GM18507 (cell line): ENCODE data around the gene CDH19.

ENCODE experiments used
- DNase-seq: peaks from one replicate; pipeline ENCODE4 v3.0.0; 2011; ENCODE audit warnings: low read depth; ENCODE audit not compliant: insufficient read length; ENCODE audit errors: extremely low spot score
- FAIRE-seq: peaks from 2 replicates; lab custom pipeline; 2011; peaks lifted over from hg19 to GRCh38; lab: Jason Lieb, UNC

Gene CDH19

DNA sequence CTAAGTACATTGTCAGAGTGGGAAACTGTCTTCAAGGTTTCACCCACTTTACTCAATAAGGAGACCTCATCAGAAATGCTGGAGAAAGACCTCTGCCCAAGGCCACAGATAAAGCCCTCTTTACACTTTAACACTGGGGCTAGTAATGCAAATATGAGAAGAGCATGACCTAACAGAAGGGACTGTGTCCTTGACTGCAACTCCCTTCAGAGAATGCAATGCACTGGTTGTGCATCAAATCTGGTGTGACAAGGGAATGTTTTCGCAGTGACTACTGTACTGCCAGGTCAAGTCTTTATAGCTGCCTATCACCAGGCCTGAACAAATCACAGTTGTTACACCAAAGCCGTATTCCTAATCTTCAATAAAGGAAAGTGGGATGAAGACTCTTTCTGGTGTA, 28.6 kb downstream of the CDH19 start:
- no peak for DNase-seq

DNA sequence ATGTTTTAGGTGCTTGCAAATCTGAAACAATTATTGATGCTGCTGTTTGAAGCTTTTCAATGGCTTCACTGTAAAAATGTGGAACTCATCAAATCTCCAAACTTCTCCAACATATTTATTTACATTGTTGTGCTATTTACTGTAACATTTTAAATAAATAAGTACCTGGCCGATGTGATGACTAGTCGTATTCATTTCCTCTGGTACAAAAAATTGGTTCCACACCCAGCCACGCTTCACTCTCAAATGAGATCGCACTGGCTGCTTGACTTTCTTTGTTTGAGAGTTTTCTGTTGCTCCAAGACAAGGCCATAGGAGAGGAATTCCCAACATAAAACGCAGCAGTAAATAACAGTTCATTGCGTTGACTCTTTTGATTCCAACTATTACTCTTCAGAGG, 32.0 kb downstream of the CDH19 start:
- DNase-seq (no peak), FAIRE-seq (no peak)

More for the DNA sequence above, 28.6 kb downstream of the CDH19 start:
- no peak for FAIRE-seq

DNA sequence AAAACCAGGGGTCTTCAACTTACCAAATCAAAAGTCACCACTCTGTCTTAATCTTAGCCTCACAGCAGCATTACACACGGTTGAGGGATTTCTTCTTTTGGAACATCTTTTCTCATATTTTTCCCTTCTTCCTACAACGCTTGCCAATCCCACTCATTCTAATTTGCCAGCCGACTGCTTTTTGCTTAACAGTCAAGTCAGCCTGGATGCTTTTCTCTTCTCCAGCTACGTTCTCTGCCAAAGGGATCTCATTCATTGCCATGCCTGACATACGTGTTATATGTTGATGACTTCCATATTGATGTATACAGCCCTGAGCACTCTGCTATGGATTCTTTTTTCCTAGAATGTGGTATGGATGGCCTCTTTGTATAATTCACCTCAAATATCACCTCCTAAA, 37.3 kb downstream of the CDH19 start:
- FAIRE-seq = no peak
- no peak for DNase-seq

DNA sequence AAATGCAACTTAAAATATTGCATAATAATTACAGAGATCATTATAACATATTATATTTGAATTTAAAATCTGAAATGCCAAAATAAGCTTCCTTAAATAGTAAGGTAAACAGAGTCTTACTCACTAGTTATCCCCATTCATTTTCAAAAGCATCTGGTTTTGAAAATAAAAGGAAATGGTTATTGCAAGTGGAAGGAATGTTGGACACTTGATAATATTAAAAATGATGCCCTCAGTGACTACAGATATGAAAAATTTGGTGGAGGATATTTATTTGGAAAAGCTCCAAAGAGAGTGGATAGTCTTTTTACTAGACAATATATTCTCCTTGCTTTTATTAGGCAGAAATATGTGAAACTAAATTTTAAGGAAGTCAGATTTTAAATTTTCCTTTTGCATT, 39.7 kb downstream of the CDH19 start:
- FAIRE-seq = no peak

DNA sequence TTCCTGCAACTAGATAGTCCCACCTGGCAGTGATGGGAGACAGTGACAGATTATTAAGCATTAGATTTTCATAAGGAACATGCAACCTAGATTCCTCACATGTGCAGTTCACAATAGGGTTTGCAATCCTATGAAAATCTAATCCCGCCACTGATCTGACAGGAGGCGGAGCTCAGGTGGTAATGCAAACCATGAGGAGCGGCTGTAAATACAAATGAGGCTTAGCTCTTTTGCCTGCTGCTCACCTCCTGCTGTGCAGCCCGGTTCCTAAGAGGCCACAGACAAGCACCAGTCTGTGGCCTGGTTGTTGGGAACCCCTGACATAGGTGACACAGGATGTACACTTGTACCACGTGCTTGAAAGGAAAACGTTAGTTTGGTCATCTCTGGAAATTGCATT, 41.6 kb downstream of the CDH19 start:
- no peak for FAIRE-seq
- DNase-seq = no peak

More for the DNA sequence above, 39.7 kb downstream of the CDH19 start:
- DNase-seq = no peak

DNA sequence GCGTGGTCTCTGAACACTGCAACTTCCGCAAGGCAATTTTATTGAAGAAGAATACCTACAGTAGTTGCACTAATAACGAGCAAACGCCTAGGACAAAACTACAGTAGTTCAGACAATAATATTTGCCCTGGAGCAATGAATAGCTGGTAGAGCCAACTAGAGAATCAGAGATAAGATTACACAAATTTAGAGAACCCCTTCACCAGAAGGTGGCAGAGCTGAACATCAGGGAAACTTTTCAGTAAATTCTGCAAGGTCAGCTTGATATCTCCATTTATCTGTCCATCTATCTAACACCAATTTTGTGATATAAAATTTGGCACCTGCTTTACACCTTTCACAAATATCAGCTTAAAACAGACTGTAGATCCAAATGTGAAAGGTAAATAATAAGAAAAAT, 43.8 kb downstream of the CDH19 start:
- DNase-seq (no peak), FAIRE-seq (no peak)

DNA sequence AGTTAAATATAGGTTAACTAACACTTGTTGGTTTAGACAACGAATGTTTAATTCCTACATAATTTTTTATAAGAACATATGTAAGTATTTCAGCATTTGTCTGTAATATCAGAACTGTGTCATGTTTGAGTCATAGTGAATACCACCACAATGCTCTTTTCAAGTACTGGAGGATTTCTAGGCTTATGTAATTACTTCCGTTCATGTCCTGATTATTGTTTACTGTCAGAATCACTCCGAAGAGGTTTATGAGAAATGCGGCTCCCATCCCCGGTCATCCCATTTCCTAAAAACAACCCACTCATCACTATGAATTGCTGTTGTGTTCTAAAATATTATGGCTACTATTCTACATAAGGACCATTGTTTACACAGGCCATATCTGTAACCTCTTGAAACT, 45.1 kb downstream of the CDH19 start:
- DNase-seq = no peak
- FAIRE-seq = no peak

DNA sequence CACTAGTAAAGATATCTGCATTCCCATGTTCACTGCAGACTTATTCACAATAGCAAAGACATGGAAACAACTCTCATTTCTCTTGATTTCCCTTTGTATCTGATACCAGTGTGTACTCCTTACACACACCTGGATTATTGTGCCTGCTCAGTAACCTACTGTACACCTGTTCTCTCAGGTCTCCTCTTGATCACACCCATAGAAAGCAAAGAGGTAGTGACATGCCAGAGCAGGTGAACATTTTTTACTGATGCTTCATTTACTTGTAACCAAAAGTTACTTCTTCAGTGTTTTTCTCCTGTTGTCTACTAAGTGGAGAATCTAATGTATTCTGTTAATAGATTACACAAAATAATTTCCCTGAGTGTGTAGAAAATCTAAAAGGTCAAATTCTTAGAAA, 46.8 kb downstream of the CDH19 start:
- FAIRE-seq (no peak), DNase-seq (no peak)

DNA sequence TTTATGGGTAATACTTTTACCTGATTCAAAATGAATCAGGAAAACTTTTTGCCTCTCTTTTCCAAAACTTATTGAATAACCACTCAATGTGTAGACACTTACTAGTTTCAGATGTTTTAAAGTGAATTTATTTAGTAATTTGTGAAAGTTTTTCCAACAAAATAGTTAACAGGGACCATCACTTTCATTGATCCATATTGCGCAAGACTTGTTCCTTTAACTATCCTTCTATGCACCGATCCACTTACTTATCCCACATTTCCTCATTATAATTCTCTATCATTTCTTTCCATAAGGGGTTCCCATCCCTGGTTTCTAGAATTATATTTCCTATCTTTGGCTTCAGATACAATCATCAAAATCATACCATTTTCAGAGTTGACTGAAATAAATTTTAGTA, 48.3 kb downstream of the CDH19 start:
- no peak for DNase-seq
- FAIRE-seq = no peak

DNA sequence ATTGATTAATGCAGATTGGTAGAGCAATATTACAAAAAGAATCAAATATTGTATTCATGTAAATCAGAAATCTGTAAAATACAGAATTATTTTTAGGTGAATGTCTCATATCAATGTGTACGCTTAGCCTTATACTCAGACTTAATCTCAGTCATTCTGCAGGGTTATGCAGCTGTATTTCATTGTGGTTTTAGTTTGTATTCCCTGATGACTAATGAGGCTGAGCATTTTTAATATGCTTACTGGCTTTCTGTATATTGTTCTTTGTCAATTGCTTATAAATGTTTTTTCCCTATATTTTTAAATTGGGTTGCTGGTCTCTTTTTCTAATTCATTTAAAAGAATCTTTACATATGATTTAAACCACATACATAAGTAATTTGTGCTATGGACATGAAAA, 50.1 kb downstream of the CDH19 start:
- FAIRE-seq (no peak), DNase-seq (no peak)

DNA sequence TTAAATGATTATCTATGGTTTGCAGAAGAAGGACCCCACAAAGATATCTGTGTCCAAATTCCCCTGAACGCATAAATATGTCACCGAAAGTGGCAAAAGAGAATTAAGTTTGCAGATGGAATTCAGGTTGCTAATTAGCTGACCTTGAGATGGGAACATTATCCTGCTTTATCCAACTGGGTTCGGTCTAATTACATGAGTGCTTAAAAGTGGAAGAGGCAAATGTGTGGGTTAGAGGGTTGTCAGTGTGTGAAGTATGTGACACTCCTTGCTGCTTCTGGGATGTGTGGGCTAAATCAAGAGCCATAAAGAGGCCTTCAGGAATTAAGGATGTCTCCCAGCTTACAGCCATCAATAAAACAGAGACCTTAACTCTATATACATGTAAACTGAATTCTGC, 53.5 kb downstream of the CDH19 start:
- DNase-seq (no peak), FAIRE-seq (no peak)

DNA sequence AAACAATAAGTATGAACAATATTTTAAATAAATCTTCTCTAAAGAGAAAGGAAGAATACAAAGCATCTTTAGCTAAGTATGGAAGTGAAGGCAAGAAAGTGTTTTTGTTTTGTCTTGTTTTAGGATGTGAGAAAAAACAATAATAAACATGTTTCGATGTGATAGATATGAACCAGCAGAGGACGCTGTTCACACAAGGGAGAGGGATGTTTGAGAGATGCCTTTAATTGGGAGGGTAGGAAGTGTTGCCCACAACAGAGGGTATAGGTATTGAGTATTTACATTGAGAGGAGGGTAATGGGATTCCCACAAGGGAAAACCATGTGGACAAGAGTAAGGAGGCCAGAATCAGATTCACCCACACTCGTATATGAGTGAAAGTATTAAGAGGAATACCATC, 55.1 kb downstream of the CDH19 start:
- DNase-seq (no peak), FAIRE-seq (no peak)

DNA sequence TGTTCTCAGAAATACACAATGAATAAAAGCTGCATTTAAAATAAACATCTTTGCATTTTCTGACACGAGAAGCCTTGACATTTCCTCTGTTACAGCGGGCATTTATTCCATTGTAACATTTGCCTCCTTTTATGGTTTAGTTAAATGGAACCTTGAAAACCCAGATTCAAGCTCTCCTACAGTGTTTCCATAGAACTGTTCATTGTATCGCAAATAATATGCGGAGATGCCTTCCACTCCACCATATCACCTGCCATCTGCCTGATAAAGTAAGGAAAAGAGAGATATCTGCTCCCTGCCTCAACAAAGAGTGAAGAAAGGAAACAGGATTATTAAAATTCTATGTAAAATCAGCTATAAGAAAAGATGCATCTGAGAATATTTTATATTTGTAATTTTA, 69.8 kb downstream of the CDH19 start:
- DNase-seq (no peak), FAIRE-seq (no peak)

DNA sequence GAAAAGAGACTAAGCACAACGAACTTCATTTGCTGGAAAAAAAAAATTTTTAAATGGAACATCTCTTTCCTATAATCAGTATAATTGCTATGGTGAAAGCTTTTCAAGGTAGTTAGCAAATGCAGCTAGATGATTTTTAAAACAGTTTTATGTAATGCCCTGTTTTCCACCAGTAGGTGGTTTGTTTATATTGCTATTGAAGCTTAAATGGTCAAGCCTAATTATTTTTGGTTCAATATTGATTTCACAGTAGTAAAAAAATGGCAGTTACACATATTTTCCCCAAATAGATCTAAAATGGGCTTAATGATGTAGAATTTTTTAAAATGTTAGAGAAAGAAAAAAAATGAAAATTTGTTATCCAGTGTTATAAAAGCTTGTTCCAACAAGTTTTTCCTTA, 70.2 kb downstream of the CDH19 start:
- no peak for FAIRE-seq
- no peak for DNase-seq

DNA sequence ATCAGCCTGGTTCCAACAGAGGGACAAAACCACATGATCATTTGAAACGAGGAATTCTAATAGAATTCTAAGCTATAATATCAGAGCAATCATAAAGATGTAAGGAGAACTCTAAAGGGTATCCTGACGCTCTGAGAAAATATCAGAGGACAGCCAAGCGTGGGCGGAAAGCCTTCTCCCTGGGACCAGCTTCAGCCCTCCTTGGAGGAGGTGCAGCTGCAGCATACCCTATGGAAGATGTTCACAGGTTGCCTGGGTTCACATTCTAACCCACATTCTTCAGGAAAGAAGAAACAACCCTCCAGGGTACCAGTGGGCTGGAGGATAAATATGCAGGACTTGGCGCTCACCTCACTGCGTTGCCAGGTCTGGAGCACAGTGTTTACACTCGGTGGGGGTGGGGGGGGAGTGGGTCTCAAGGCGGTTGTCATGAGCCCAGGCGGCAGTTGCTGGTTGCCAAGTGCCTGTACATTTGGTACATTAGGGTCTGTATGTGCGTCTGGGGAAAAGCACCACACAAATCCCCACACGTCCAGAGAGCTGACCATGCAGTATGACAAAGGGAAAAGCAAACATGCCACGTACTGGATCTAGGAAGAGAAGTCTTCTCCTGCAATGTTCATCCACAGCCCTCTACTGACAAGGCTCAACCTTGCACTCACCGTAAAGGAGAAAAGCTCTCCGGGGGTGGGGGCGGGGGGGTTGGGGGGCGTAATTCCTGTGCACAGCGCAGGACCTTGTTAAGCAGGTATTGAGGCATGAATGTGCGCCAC, 80.5 kb downstream of the CDH19 start:
- DNase-seq = no peak
- FAIRE-seq = no peak

DNA sequence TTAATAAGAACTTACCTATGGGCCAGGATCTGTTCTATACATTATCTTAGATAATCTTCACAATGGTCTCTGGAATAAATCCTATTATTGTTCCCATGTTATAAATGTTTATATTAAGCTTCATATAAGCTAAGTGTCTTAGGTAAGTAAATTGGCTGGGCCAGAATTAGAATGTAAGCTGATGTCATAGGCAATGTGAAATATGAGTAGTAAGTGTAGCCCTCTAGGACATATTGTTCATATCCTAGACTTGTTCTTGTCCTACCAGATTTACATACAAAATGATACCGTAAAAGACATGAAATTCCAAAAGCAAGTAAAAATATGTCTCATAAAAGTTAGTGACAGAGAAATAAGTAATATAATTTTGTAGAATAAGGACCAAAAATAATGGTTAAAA, 89.9 kb downstream of the CDH19 start:
- FAIRE-seq = no peak
- DNase-seq = no peak

DNA sequence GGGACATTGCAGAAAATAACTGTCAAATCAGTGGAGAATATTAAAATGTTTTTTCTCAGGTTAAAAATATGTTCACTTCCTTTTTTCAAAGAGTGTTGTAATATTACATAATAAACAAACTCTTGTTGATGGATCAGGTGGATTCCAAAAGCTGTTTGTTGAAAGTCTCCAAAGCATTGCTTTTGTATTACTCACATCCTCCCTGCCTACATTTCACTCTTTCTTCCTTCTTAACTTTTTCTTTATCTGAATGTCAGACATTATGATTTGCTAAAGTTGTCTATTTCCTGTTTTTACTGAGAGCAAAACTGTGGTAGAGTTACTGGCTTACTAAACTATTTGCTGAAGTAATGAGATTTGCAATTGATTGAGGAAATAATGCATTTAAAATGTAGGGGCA, 92.1 kb downstream of the CDH19 start:
- no peak for FAIRE-seq

DNA sequence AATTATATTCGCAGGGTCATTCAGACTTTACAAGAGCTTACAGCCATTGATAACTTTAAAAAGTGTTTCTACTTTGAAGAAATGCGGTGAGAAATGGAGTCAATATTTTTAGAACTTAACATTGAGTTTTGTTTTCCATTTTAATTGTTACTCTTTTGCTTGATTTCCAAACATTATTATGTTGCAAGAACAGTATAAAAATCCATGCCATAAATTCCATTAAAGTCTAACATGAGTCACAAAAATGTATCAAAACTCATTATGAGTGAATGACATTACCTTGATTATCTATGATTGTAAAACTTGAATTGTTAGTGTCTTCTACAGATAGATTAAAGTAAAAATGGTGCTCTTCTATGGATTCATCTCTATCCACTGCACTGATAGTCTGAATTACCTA, 92.6 kb downstream of the CDH19 start:
- DNase-seq = no peak
- FAIRE-seq = no peak

More for the DNA sequence above, 92.1 kb downstream of the CDH19 start:
- no peak for DNase-seq

DNA sequence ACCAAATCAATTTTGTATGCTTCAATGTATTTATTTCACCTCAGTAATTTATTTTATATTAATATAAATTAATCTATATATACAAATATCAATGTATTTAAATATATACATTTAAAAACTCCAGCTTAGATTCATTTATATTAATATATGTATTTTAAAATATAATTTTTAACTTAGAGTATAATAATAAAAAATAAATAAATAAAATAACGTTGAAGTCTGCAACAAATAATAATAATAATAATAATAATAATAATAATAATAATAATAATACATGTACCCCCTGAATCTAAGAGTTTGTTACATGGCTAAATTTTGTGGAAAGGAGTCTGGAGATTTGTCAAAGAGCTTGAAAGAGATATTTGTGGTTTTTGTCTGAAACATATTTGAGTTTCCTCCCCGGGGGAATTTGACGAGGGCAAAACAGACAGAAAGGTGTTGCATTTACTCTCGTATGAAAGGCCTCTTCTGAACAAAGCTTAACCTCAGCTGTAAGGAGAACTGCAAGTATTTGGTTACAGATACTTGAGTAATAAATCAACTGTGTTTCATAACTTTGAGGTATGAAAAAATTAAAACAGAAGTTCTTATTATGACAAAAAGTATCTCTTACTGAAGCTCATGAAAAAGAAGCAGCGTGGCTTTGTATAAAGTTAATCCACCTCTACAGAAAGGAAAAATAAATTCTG, 93.4 kb downstream of the CDH19 start:
- no peak for FAIRE-seq
- DNase-seq = no peak

DNA sequence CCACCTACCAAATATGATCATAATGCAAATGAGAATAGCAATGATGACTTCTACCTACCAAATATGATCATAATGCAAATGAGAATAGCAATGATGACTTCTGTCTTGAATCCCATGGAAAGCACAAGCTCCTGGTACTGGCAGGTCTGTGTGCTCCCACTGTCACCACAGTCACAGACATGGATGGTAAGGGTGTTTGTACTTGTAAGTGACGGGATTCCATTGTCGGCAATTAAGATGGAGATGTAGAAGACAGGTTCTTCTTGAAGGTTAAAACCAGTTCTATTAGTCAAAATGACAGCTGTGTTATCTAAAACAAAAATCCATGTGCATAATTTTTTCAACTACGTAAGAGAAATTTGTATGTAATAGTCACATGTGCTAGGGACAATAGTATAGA, 95.0 kb downstream of the CDH19 start:
- no peak for DNase-seq
- FAIRE-seq = no peak

DNA sequence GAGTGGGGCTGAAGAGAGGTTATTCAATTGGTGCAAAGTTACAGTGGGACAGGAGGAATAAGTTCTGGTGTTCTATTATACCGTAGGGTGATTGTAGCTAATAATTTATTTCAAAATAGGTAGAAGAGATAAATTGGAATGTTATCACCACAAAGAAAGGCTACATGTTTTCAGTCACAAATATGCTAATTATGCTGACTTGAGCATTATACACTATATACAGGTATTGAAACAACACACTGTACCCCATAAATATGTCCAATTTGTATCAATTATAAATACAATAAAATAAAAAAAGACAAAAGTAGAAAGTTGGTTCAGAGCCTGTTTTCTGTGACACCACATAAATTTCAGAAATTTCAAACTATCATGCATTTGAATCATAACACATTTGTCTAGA, 97.7 kb downstream of the CDH19 start:
- FAIRE-seq = no peak

More for the DNA sequence above, 97.7 kb downstream of the CDH19 start:
- no peak for DNase-seq
